Testis (tissue), 2 donors: ENCODE measurements around the gene FHAD1.

Source experiments
- POLR2A ChIP-seq: fragments of 450-650 bp; IDR thresholded peaks from one replicate; pipeline ENCODE4 v1.6.1; 2017; ENCODE audit warnings: antibody characterized with exemption, mild to moderate bottlenecking, moderate library complexity
- TF ChIP-seq, protein P1 (sequence below), 3 experiments: fragments of 450-650 bp in 2 of 3; fragments of 200-600 bp in 1 of 3; sonication (generic) in 1 of 3; IDR thresholded peaks; one replicate each; pipeline ENCODE4 v1.5.1; 2016 to 2019; ENCODE audit warnings: antibody characterized with exemption in 3 of 3, mild to moderate bottlenecking in 2 of 3, moderate library complexity in 1 of 3

DNA sequence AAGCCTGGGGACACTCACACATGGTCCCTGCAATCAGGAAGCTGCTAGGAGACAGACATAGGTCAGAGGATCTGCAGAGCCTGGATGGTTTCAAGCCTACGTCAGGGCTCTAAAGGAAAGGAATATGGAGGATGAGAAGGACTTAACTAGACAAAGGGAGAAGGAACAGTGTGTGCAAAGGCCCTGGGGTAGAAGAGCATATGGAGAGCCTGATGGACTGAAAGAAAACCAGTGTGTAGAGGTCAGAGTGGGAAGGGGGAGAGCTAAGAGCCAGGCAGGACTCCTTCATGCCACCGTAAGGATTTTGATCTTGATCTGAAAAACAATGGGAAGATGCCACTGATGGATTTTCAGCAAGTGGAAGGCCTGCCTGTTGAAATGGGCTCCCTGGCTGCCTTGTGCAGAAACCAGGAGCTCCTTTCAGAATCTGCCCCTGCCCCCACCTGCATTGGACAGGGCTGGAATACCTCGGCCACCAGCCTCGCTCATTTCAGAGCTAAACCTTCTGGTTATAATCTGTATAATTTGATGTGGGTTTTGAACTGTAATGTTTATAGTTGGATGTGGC lies 8.6 kb downstream of the FHAD1 start:
- TF ChIP-seq, protein P1, sequence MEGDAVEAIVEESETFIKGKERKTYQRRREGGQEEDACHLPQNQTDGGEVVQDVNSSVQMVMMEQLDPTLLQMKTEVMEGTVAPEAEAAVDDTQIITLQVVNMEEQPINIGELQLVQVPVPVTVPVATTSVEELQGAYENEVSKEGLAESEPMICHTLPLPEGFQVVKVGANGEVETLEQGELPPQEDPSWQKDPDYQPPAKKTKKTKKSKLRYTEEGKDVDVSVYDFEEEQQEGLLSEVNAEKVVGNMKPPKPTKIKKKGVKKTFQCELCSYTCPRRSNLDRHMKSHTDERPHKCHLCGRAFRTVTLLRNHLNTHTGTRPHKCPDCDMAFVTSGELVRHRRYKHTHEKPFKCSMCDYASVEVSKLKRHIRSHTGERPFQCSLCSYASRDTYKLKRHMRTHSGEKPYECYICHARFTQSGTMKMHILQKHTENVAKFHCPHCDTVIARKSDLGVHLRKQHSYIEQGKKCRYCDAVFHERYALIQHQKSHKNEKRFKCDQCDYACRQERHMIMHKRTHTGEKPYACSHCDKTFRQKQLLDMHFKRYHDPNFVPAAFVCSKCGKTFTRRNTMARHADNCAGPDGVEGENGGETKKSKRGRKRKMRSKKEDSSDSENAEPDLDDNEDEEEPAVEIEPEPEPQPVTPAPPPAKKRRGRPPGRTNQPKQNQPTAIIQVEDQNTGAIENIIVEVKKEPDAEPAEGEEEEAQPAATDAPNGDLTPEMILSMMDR (IDR thresholded peaks at IDR 0.05): no peak
- TF ChIP-seq POLR2A: no peak
